CD14-positive monocyte (primary cell): ENCODE measurements around the gene ETFRF1. TPM values are rescaled to one million over a fixed set of nuclear protein-coding genes. Genes with fewer than 3 reads are reported as not detected.
A peak's percentile ranks its signal among the peaks of the same experiment; 100 is the strongest.

Experiments
- DNase-seq, 3 donors: peaks; one replicate each; pipeline ENCODE4 v3.0.0-alpha.2; 2011 to 2022
- H2AFZ ChIP-seq: 2 replicates; pipeline ENCODE4 v1.6.0; 2012; ENCODE audit warnings: mild to moderate bottlenecking, low read depth, low read length, inconsistent platforms; ENCODE audit not compliant: insufficient read depth, poor library complexity, severe bottlenecking
- H3K27ac ChIP-seq, 2 donors: 1 replicate in 1 of 2; 2 replicates in 1 of 2; pipeline ENCODE4 v1.5.1; 2012 to 2013; ENCODE audit warnings: low read length in 2 of 2, control low read depth in 1 of 2, inconsistent platforms in 1 of 2, low read depth in 1 of 2, mild to moderate bottlenecking in 1 of 2
- H3K27me3 ChIP-seq, 2 donors: one replicate each; pipeline versions ENCODE4 v1.6.0 to v1.6.1; 2011 to 2013; ENCODE audit warnings: low read length in 2 of 2; ENCODE audit not compliant: control insufficient read depth in 2 of 2, insufficient read depth in 2 of 2
- H3K36me3 ChIP-seq, 2 donors: replicated peaks in 1 of 2; 1 replicate in 1 of 2; 2 replicates in 1 of 2; pipeline versions ENCODE4 v1.5.1 to v1.6.1; 2012 to 2013; ENCODE audit warnings: low read length in 2 of 2, control low read depth in 1 of 2, inconsistent platforms in 1 of 2, mild to moderate bottlenecking in 1 of 2; ENCODE audit not compliant: insufficient read depth in 2 of 2, control insufficient read depth in 1 of 2
- H3K4me1 ChIP-seq, 2 donors: 1 replicate in 1 of 2; 2 replicates in 1 of 2; pipeline versions ENCODE4 v1.5.1 to v1.6.1; 2012 to 2013; ENCODE audit warnings: low read length in 2 of 2, control low read depth in 1 of 2, inconsistent platforms in 1 of 2, mild to moderate bottlenecking in 1 of 2, moderate library complexity in 1 of 2; ENCODE audit not compliant: insufficient read depth in 2 of 2, control insufficient read depth in 1 of 2
- H3K4me2 ChIP-seq: replicated peaks from 2 replicates; pipeline ENCODE3; 2012; ENCODE audit warnings: low read length, moderate library complexity, mild to moderate bottlenecking; ENCODE audit not compliant: poor library complexity, severe bottlenecking; ENCODE audit errors: extremely low read depth
- H3K4me3 ChIP-seq, 3 experiments: fragments of 200-600 bp in 1 of 3; sonication (generic) in 1 of 3; replicated peaks in 1 of 3; 1 replicate in 2 of 3; 2 replicates in 1 of 3; pipeline ENCODE4 v1.5.1; 2011 to 2013; ENCODE audit warnings: low read length in 3 of 3, mild to moderate bottlenecking in 3 of 3, control low read depth in 2 of 3, low read depth in 2 of 3, inconsistent platforms in 1 of 3, moderate library complexity in 1 of 3
- H3K79me2 ChIP-seq: 2 replicates; pipeline ENCODE4 v1.6.0; 2012; ENCODE audit warnings: mild to moderate bottlenecking, control low read depth, inconsistent platforms, low read length, moderate library complexity; ENCODE audit not compliant: insufficient read depth
- H3K9ac ChIP-seq: 2 replicates; pipeline ENCODE4 v1.6.0; 2017; ENCODE audit warnings: low read length, mild to moderate bottlenecking; ENCODE audit not compliant: insufficient read depth, poor library complexity, severe bottlenecking
- H3K9me3 ChIP-seq, 2 donors: replicated peaks in 1 of 2; 1 replicate in 1 of 2; 2 replicates in 1 of 2; pipeline versions ENCODE4 v1.5.1 to v1.6.1; 2012 to 2013; ENCODE audit warnings: low read length in 2 of 2, control low read depth in 1 of 2; ENCODE audit not compliant: control insufficient read depth in 1 of 2, insufficient read depth in 1 of 2
- H4K20me1 ChIP-seq: 2 replicates; pipeline ENCODE4 v1.6.0; 2012; ENCODE audit warnings: mild to moderate bottlenecking, low read length, control low read depth, moderate library complexity; ENCODE audit not compliant: insufficient read depth
- H3K27ac Mint-ChIP-seq, 7 donors: one replicate each; pipeline ENCODE4 v1.8.0; 2020; ENCODE audit warnings: mild to moderate bottlenecking in 7 of 7, mixed read lengths in 7 of 7, moderate library complexity in 6 of 7, inconsistent platforms in 2 of 7
- H3K27me3 Mint-ChIP-seq, 3 donors: one replicate each; pipeline ENCODE4 v1.8.0; 2021 to 2022; ENCODE audit warnings: low read depth in 3 of 3, mild to moderate bottlenecking in 3 of 3, mixed read lengths in 3 of 3, moderate library complexity in 3 of 3, inconsistent platforms in 1 of 3
- H3K36me3 Mint-ChIP-seq, 2 donors: one replicate each; pipeline ENCODE4 v1.8.0; 2020; ENCODE audit warnings: mixed read lengths in 2 of 2, inconsistent platforms in 1 of 2, mild to moderate bottlenecking in 1 of 2
- H3K4me1 Mint-ChIP-seq: one replicate; pipeline ENCODE4 v1.8.0; 2020; ENCODE audit warnings: mild to moderate bottlenecking, mixed read lengths
- H3K4me3 Mint-ChIP-seq, 2 donors: one replicate each; pipeline ENCODE4 v1.8.0; 2020; ENCODE audit warnings: mild to moderate bottlenecking in 2 of 2, mixed read lengths in 2 of 2, moderate library complexity in 1 of 2
- H3K9me3 Mint-ChIP-seq, 7 donors: one replicate each; pipeline ENCODE4 v1.8.0; 2020 to 2022; ENCODE audit warnings: mixed read lengths in 7 of 7, mild to moderate bottlenecking in 6 of 7, moderate library complexity in 6 of 7, inconsistent platforms in 2 of 7
- CTCF ChIP-seq: fragments of 200-600 bp; IDR thresholded peaks from one replicate; pipeline ENCODE4 v1.8.0; 2022; ENCODE audit warnings: antibody characterized with exemption, mild to moderate bottlenecking
- WGBS: methylation state at CpG from one replicate; pipeline ENCODE4 v1.1.5; 2013; ENCODE audit warnings: missing lambda C conversion rate; ENCODE audit not compliant: insufficient coverage; 5-methylcytosine and 5-hydroxymethylcytosine counted together
- intact Hi-C, 2 donors: fragments of 100-400 bp; cut with micrococcal nuclease; formaldehyde crosslinking; loops; one replicate each; pipeline versions ENCODE4 v1.15.0 to v1.15.1; 2023
- polyA plus RNA-seq, 3 donors: library from polyadenylated mRNA; depleted of rRNA in 1 of 3; unstranded in 2 of 3; stranded (reverse) in 1 of 3; fragments of 300-500 nt in 2 of 3; fragments of >200 nt in 1 of 3; fragmentation: Illumina TruSeq in 2 of 3; gene quantifications; 1 replicate in 2 of 3; 2 replicates in 1 of 3; pipeline ENCODE4 v1.2.3, GENCODE V29; 2012 to 2021

The ETFRF1 gene
- polyA plus RNA-seq, 3 donors, result 9.8 to 28.9 (median 16.0) TPM

GRCh38 chr12:25197608-25198007, 2.6 kb downstream of the ETFRF1 start:
- DNase-seq, result peak in 1 of 3 donors; percentile 6
- H3K79me2 ChIP-seq, result no peaks in the 10 kb centered on the region
- Mint-ChIP-seq H3K36me3 (peaks cover 10 to 26% of the 10 kb centered on the region in 2 donors), H3K4me3 (no peak overlapping the region), H3K9me3 (peaks cover 0 to 1% (median 0%) of the 10 kb centered on the region in 7 donors), H3K27me3 (peaks cover 0 to 2% (median 0%) of the 10 kb centered on the region in 3 donors), H3K27ac (no peak overlapping the region), H3K4me1 (peaks cover 24% of the 10 kb centered on the region)
- H3K9me3 ChIP-seq, result no peaks in the 10 kb centered on the region
- peaks cover 14 to 20% of the 10 kb centered on the region in 2 donors for H3K4me1 ChIP-seq
- H3K27me3 ChIP-seq, result no peaks in the 10 kb centered on the region
- TF ChIP-seq CTCF, result no peak
- peaks cover 0 to 5% of the 10 kb centered on the region in 2 donors for H3K36me3 ChIP-seq
- H2AFZ ChIP-seq, result no peak overlapping the region
- H3K9ac ChIP-seq, result no peak overlapping the region
- H3K4me3 ChIP-seq, result no peak overlapping the region
- H3K27ac ChIP-seq, result no peak overlapping the region
- peaks cover 11% of the 10 kb centered on the region for H4K20me1 ChIP-seq
- H3K4me2 ChIP-seq, result no peak overlapping the region
- no CpG with 5 or more reads among the region's 2 CpGs for WGBS
- intact Hi-C loops, result loop anchor here in 1 of 2 donors (10.0 kb wide), 1 partner anchor 47 kb away; no protein-coding TSS in a partner anchor

DNA sequence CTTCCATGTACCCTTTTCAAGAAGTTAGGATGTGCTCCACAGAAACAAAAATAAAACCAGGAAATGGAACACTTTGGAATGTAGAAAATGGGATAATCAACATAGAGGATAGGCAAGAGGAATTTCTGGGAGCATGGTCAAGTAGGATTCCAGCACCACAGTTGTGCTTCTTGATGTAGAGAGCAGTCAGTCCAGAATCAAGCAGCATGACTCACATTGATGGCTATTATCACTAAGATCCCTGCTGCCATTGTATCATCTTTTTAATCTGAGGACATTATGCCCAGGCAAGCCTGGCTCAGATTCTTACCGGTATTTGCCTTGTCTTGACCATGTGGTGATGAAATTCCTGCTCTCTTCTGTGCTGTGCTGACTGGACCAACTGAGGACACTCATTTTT, 5.7 kb downstream of the ETFRF1 start:
- Mint-ChIP-seq H3K4me3 (no peak overlapping the region), H3K9me3 (no peaks in the 10 kb centered on the region)
- 100% methylated on average over 1 of the region's 1 CpG for WGBS

More for the DNA sequence above, 5.7 kb downstream of the ETFRF1 start:
- no peaks in the 10 kb centered on the region for H3K27me3 ChIP-seq
- peaks cover 20 to 37% of the 10 kb centered on the region in 2 donors for H3K36me3 Mint-ChIP-seq
- H3K27ac Mint-ChIP-seq, result no peak overlapping the region
- no peak overlapping the region for H3K9ac ChIP-seq
- no peak overlapping the region for H3K4me3 ChIP-seq
- no peak overlapping the region for H2AFZ ChIP-seq
- H4K20me1 ChIP-seq, result peaks cover 13% of the 10 kb centered on the region
- no peaks in the 10 kb centered on the region for H3K27me3 Mint-ChIP-seq
- H3K27ac ChIP-seq, result no peak overlapping the region
- no peaks in the 10 kb centered on the region for H3K9me3 ChIP-seq
- H3K79me2 ChIP-seq, result no peaks in the 10 kb centered on the region
- DNase-seq, result no peak
- TF ChIP-seq CTCF, result no peak
- peaks cover 13% of the 10 kb centered on the region for H3K4me1 Mint-ChIP-seq
- no peak overlapping the region for H3K4me2 ChIP-seq
- peaks cover 4 to 7% of the 10 kb centered on the region in 2 donors for H3K4me1 ChIP-seq
- peaks cover 10 to 36% of the 10 kb centered on the region in 2 donors for H3K36me3 ChIP-seq
- intact Hi-C loops, result no loop called here
